NCI-H2107 treated with DMSO at 0.1 percent for 48 hours (cell line): ENCODE data around the gene LSP1.

Source experiments
- DNase-seq: peaks from one replicate; lab custom pipeline; 2025; ENCODE audit not compliant: unreplicated experiment; lab: John Stamatoyannopoulos, UW

Gene LSP1

DNA sequence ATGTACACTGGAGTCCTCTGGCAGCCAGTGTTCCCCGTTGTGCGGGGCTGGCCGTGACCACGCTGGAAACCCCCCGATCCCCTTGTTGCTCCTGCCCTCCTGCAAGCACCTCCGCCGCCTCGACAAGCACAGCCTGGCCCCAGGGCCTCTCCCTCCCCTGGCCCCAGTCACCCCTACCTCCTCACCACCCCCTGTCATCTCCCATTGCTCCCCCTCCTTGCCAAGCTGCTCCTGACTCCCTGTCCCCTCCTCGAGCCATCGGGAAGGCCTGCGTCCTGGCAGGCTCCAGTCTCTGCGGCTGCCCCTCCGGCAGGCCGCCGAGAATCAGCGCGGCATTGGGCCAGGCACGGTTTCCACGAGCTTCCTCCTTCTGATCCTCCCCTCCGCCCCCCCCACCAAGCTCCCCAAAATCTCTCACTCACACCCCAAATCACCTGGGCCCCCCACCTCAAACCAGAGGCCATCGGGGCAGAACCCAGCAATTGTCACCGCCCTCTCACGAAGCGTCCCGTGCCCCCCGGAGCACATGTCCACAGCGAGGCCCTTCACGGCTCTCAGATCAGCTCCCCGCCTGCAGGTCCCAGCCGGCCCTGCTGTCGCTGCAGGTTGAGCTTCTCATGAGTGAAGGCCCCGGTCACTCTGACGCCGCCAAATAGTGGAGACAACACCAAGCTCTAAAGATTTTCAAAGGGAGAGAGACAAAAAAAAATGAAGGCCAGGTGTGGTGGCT lies 5.7 kb upstream of the LSP1 start:
- no peak for DNase-seq

DNA sequence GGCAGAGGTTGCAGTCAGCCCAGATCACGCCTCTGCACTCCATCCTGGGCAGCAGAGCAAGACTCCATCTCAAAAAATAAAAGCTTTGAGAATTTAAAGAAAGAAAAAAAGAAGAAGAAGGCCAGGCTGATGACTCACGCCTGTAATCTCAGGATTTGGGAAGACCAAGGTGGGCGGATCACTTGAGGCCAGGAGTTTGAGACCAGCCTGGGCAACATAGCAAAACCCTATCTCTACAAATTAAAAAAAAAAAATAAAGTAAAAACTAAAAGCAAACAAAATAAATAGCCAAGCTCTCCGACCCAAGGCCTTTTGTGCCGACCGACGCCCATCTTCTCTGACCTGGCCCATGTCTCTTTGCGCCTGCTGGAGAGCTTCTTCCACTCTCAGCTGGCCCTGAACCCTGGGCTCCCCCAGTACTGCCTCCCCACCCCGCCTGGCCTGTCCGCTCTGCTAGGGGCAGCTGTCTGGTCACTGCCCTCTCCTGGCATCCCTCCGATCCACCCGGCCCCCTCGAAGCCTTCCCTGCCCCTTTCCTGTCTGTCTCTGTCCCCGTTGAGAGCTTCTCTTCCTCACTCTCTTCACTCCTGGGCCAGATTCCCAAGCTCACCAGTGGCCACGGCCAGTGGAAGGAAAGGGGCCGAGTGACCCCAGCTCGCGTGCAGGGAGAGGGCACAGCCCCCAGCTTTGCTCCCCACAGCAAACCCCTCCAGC lies 4.8 kb upstream of the LSP1 start:
- DNase-seq = no peak

GRCh38 chr11:1848640-1849430 lies 4.0 kb upstream of the LSP1 start:
- DNase-seq = no peak

DNA sequence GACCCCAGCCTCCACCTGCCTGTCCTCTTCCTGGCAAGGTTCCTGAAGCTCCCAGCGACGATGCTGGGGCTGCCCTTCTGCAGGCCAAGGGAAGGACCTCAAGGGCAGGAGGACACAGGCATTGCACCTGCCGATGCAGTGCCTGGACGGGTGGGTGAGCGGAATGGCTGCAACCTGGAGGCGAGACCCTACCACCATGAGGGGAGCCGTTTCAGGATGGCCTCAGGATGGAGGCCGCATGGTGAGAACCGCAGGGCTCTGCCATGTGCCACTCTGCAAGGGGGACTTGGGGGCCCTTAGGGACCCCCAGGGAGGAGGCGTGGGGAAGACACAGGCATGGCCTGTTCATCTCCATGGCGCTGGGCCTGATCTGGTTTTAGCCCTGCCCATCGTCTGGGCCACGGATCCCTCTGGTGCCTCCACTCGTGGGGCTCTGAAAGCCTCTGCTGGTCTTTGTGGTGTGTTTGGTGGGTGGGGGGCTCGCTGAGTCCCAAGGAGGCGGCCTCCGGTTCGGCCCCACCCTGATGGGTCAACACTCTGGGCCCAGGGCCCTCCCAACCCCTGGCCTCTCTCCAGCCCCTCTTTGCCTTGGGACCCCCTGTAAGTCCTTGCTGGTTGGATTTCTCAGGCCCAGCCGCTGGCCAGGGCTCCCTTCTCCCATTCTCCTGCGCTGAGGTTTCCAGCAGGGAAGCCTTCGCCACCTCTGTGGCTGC lies 1.3 kb upstream of the LSP1 start:
- DNase-seq = no peak

DNA sequence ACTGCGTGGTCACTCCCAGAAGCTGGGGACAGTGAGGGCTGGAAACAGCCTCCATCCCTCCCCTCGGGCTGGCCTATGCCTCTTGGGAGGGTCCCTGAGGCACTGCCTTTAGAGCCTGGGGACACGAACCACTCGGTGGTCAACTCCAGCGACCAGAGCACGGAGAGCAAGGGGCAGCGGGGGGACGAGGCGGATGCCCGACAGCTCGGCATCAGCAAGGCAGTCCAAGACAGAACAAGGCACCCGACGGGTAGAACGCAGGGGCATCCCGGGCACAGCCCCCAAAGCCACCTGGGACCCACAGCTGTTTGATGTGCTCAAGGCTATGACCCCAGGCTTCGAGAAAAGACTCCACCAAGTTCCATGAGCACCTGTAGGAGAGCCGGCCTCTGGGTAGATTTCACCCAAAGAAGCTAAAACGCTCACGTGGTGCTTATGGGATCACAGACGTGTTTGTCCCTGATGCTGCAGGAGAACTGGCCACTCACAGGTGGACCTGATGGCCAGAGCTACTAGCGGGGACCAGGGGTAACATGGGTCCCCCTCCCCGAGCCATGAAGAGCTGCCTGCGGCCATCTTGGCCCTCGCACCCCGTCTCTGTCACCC lies 510 bp upstream of the LSP1 start:
- DNase-seq = no peak

GRCh38 chr11:1853376-1854131 lies 670 bp downstream of the LSP1 start:
- no peak for DNase-seq

- DNase-seq = no peak
Observed at GRCh38 chr11:1854132-1854948, 1.5 kb downstream of the LSP1 start.

GRCh38 chr11:1854949-1855885 lies 2.3 kb downstream of the LSP1 start:
- DNase-seq = no peak

DNA sequence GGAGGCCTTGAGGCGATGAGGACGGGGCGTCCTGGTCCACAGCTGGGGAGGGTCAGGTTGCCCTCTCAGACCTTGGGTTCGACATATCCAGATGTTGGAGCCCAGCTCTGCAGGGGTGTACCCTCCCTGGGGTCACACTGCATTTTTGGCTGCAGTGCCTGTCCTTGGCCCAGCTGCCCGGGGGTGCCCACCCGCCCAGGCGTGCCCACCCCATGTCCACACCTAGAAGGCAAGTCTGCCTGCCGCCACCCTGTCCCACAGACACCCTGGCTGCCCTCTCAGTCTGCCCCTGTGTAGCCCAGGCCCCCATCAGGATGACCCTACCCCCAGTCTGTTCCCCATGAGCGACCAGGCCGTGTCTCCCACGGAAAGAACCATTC lies 3.0 kb downstream of the LSP1 start:
- DNase-seq = no peak

DNA sequence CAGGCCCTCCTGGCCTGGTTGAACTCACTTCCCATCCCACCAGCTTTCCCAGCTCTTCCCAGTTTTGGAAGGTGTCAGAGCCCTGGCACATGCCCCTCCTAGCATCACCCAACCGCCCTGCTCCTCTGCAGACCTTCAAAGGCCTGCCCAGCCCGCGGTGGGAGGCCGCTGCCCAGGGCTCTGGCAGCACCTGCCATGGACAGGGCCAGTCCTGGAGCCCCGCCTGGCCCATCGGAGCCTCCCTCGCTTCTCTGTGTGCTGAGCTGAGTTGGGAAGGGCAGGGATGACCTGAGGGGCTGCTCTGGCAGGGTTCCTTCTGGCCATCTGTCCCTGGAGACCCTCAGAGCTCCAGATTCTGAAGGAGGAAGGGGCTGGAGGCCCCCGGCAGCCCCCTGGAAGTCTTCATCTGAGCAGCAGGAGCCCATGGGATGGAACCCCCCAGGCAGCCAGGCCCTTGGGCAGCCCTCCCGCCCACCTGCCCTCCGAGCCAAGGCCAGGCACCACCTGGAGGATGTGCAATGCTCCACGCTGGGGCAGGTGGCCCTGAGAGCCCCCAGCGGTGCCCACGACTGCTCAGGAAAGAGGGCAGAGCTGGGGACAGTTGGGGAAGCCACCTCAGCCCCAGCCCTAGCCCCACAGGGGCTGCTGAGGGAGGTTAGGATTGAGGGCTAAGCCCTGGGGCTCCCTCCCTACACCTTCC lies 3.6 kb downstream of the LSP1 start:
- DNase-seq = no peak

DNA sequence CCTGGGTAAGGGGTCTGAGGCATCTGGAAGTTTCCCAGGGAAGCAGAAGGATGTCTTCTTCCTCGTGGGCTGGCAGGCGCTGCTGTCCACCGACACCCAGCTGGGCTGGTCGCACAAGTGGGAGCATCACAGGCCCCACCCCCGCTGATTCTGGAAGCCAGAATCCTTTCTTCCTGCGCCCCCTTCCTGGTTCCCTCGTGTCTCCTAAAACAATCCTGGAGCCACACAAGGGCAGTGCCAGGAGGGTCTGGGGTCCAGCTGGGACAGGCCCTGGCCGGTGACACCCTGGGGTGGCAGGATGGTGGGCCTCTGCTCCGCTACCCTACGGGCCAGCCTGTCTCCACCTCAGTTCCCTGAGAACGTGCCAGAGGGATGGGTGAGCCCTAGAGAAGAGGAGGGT lies 4.2 kb downstream of the LSP1 start:
- DNase-seq = no peak

- no peak for DNase-seq
Observed at GRCh38 chr11:1858154-1858553, 5.3 kb downstream of the LSP1 start.

- DNase-seq = no peak
Observed at GRCh38 chr11:1858576-1858975, 5.7 kb downstream of the LSP1 start.

DNA sequence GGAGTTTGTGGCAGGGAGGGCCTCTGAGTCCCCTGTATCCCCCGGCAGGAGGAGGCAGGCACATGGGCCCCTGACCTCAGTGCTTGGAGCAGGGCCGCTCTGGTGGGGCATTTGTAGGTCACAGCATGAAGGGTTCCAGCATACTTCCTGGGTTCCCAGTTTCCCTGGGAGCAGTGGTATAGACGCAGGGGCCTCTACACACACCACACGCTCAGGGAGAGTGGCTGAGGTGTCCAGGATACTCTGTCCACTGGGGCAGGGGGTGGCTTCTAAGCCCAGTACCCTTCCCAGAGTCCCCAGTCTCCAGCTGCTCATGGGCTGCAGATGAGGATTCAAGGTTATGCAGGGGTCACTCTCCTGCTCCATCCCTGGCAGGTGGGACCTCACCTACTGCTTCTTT lies 6.1 kb downstream of the LSP1 start:
- no peak for DNase-seq

DNA sequence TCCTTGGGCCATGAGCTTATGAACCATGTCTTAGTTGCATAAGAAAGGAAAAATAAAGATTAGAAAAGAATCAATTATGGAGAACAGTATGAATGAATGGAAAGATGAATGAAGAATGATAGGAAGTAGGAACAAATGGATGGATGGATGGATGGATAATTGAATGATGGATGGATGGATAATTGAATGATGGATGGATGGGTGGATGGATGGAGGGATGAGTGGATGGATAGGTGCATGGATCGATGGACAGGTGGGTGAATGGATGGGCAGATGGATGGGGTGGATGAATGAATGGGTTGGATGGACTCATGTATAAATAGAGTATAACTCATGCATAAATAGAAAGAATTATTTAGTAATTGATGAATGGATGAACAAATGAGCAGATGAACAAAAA lies 7.2 kb downstream of the LSP1 start:
- no peak for DNase-seq

DNA sequence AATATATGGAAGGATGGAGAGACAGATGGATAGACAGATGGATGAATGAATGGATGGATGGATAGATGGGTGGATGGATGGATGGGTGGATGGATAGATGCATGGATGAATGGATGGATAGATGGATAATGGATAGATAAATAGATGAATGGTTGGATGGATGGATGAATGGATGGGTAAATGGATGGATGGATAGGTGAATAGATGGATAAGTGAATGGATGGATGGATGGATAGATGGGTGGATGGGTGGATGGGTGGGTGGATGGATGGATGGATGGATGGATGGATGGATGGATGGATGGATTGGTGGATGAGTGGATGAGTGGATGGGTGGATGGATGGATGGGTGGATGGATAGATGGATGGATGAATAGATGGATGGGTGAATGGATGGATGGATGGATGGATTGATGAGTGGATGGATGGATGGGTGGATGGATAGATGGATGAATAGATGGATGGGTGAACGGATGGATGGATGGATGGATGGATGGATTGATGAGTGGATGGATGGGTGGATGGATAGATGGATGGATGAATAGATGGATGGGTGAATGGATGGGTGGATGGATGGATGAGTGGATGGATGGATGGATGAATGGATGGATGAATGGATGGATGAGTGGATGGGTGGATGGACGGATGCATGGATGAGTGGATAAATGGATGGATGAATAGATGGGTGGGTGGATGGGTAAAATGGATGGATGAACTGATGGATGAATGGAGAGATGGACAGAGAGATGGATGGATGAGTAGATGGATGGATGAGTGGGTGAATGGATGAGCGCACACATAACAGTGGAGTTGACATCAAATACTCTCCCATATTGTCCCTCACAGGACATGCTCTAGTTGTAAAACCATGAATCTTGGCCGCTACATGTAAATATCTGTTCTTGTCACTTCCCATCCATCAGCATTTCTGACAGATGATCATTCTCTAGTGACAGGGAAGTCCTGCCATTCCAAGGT lies 8.8 kb downstream of the LSP1 start:
- DNase-seq = no peak
